Gastroesophageal sphincter (tissue), 3 donors: ENCODE measurements around the gene MON1A.

ENCODE experiments used
- CTCF ChIP-seq, 4 experiments: fragments of 200-600 bp in 2 of 4; fragments of 450-650 bp in 2 of 4; sonication (generic) in 1 of 4; IDR thresholded peaks; one replicate each; pipeline ENCODE4 v1.5.1; 2017 to 2019; ENCODE audit warnings: antibody characterized with exemption in 4 of 4, mild to moderate bottlenecking in 2 of 4, moderate library complexity in 2 of 4
- EP300 ChIP-seq: sonication (generic); formaldehyde crosslinking; IDR thresholded peaks from one replicate; pipeline ENCODE4 v1.6.1; 2017; ENCODE audit warnings: antibody characterized with exemption, mild to moderate bottlenecking
- POLR2A ChIP-seq, 2 donors: fragments of 450-650 bp; IDR thresholded peaks; one replicate each; pipeline ENCODE4 v1.6.1; 2017; ENCODE audit warnings: antibody characterized with exemption in 2 of 2, mild to moderate bottlenecking in 2 of 2, moderate library complexity in 1 of 2

GRCh38 chr3:49876567-49876966 is 53.0 kb downstream of the MON1A start:
- TF ChIP-seq CTCF (IDR thresholded peaks at IDR 0.05) (no peak), POLR2A (IDR thresholded peaks at IDR 0.05) (no peak), EP300 (no peak)
